Fibroblast of pulmonary artery (primary cell): Measurements from ENCODE around the gene TMPRSS3.

Source experiments
- DNase-seq: peaks from one replicate; pipeline ENCODE4 v3.0.0-alpha.2; 2010; ENCODE audit warnings: low read depth
- H3K4me3 ChIP-seq: replicated peaks from 2 replicates; pipeline ENCODE4 v1.5.1; 2011; ENCODE audit warnings: low read depth, mild to moderate bottlenecking, control low read depth, low read length, moderate library complexity
- CTCF ChIP-seq: IDR thresholded peaks from 2 replicates; pipeline ENCODE4 v1.5.1; 2011; ENCODE audit warnings: mild to moderate bottlenecking, control low read depth, low read length, inconsistent platforms; ENCODE audit errors: missing control alignments

The TMPRSS3 gene

GRCh38 chr21:42363312-42363711 is 32.5 kb downstream of the TMPRSS3 start:
- DNase-seq, result no peak
- no peak for TF ChIP-seq CTCF
- H3K4me3 ChIP-seq, result no peak overlapping the region

- H3K4me3 ChIP-seq, result no peak overlapping the region
- TF ChIP-seq CTCF, result no peak
Measured at GRCh38 chr21:42362700-42363099, 33.2 kb downstream of the TMPRSS3 start.

GRCh38 chr21:42362198-42362597 is 33.7 kb downstream of the TMPRSS3 start:
- no peak for DNase-seq
- no peak for TF ChIP-seq CTCF
- H3K4me3 ChIP-seq, result no peak overlapping the region

More at GRCh38 chr21:42362700-42363099, 33.2 kb downstream of the TMPRSS3 start:
- no peak for DNase-seq

- H3K4me3 ChIP-seq, result no peak overlapping the region
- no peak for DNase-seq
- no peak for TF ChIP-seq CTCF
Measured at GRCh38 chr21:42361286-42361685, 34.6 kb downstream of the TMPRSS3 start.

GRCh38 chr21:42360317-42360716 is 35.5 kb downstream of the TMPRSS3 start:
- TF ChIP-seq CTCF, result no peak
- no peak for DNase-seq
- no peak overlapping the region for H3K4me3 ChIP-seq

GRCh38 chr21:42358937-42359336 is 36.9 kb downstream of the TMPRSS3 start:
- H3K4me3 ChIP-seq, result no peak overlapping the region
- DNase-seq, result no peak
- TF ChIP-seq CTCF, result no peak

- no peak for DNase-seq
- H3K4me3 ChIP-seq, result no peak overlapping the region
Measured at GRCh38 chr21:42358261-42358660, 37.6 kb downstream of the TMPRSS3 start.

More at GRCh38 chr21:42358261-42358660, 37.6 kb downstream of the TMPRSS3 start:
- TF ChIP-seq CTCF, result no peak
